Activated effector memory CD4-positive, alpha-beta T cell treated with Interleukin-2 at 50 U/mL for 16 hours (primary cell): ENCODE results near the gene ZNF497.
"Not testable (repeated sequence)": the region's sequence is repeated elsewhere in the genome, so short reads cannot be mapped to it uniquely, and the experiment has no call there.

Experiments
- DNase-seq: peaks from one replicate; pipeline ENCODE4 v3.0.0-alpha.2; 2020

ZNF497 gene

DNA sequence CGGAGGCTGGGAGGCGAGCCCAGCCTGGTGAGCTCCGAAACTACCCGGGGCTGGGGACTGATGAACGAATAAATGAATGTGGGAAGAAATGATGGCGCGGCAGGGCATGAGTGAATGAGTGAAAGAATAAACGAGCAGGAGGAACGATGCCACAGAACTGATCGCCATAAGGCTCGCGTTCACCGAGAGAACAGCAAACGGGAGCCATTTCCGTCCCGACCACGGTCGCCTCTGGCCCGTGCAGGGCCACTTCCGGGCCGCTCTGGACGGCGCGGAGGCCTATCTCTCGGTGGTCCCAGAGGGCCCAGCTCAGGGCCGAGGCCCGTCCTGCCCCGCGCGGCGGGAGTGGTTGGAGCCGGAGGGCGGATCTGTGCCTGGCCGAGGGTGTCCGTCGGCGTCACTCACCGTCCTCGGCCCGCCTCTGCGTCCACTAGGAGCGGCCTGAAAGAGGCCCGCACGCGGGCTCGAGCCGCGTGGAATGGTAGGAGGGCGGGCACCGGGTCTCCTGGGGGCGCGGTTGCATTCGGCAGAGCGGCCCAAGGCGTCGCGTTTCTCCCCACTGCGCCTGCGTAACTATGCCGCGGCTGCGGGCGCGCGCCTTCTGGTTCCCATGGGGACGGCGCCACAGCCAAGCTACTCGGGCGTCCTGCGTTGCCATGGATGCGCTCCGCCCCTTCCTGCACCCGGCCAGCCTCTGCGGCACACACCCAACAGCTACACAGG is at the start of gene ZNF497:
Gene ZNF497, minus strand, starts transcription at position 480 of the 723 bp plus-strand sequence. CDS start 5,116 bp downstream, outside the sequence.
- DNase-seq: peak; percentile 95

DNA sequence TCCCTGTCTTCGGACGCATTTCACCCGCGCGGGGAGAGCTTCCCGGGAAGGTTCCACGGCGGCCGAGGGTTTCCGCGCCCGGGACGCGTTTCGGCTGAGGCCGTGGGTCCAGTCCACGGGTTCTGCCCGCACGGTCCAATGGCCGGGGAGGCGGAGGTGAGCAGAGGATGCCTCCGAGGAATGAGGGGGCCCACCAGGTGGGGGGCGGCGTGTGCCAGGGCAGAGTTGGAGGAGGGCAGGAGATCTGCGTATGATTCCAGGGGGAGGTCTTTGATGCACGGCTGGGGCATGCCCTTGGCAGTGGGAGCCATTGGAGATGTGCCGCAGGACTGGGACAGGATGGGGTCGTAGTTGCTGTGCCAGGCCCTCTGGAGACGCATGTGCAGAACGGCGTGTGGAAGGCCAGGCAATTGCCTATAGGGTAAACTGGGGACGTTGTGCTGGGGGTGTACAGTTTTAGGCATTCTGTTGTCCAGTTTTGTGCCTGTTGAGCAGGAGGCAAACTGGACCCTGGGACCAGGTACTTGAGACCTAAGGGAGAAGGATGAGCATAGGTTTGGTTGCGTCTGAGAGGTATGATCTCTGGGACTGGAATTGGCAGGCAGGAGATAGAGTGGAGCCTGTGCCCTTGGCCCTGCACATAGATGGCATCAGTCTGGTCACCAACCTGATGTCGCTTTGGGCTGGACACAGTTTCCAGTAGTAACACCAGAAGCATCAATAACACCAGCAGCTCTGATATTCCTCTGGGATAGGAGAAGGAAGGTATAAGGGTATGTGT is 46.6 kb upstream of the ZNF497 start:
- no peak for DNase-seq

DNA sequence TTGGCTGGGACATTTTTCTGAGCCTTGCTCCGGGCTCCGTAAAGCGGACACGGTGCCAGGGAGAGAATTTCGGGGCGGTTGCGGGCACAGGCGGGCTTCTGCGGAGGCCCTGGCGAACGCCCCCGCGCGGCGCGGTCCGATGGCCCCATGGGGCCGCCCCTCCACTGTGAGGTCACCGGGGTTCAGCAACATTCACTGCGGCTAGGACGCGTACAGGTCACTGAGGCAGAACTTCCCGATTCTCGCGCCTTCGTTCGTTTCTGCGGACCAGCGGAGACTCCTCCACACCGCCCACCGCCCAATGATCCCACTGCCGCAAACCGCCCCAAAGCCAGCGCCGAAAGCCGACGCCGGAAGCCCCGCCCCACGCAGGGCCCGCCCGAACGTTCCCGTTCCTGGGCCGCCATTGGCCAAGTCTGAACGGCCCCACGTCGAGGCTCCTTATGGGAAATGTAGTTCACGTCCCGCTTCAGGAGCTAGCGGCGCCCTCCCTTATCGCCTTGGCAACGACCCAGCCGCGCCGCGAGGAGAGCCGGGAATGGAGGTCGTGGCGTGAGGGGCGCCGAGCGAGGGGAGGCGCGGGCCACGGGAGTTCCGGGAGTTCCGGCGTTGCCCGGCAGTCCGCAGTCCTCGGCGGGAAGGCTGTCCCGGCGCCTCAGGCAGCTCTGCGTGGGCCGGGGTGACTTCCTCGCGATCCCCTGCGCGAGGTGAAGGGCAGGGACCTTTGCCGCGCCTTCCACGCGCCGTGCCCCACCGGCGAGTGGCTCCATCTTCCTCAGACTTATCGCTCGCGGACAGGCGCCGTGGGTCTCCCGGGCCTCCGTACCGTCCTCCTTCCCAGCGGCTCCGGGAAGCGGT is 45.8 kb upstream of the ZNF497 start, which contains the start of gene ZNF584:
Gene ZNF584, plus strand, starts transcription at position 498 of the 858 bp plus-strand sequence. CDS start 499 bp downstream, outside the sequence.
- peak; percentile 90 for DNase-seq

DNA sequence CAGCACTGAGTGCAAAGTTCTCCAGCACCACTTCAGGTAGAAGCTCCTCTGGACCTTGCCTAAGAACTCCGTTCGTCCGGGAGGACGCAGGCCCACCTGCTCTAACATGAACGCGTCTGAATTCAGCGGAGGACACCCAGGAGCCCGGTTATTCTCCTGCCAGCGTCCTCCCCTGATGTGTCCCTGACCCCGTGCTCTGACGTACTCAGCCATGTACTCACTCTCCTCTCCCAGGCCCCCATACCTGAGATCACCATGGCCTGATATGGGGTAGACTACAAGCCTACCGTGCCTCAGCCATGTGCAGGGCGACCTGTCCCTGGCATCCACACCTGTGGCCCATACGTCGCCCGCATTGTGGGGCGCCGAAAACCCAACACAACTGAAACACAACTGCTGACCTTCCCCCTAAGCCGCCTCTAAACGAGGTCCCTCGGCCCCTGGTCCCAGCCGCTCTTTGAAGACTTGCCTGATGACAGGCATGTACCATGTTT is 45.2 kb upstream of the ZNF497 start:
- no peak for DNase-seq

DNA sequence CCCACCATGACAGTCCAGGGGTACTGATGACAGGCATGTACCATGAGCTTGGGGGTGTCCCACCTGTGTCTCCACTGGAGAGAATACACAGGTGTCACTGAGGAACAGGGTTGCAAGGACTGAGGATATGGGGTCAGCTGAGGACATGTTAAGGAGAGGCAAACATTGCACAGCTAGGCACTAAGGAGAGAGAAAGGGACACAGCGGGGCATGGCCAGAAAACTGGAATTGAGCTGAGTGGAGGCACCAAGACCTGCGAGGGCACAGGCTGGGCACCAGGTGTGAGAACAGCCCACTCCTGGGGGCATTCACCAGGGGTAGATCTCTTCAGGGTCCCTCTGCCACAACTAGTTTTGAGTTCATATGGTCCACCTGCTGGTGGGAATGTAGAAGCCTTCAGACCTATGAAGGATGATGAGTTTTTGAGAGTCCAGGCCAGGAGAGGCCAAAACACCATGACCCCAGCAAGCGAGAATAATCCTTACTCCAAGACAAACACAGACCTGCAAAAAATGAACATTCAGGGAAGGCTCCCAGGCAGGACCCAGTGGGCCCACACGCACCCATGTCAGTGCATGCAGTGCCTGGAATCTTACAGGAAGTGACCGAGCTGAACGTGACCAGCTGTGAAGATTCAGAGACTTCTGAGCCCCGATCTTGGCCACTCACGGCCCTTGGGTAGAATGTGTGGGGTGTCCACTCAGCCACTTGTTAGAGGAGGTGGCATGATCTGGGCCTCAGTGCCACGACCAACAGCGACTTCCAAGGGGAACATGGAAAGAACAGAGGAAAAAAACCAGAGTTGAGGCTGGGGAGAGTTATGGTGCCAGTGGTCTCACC is 44.5 kb upstream of the ZNF497 start:
- no peak for DNase-seq

DNA sequence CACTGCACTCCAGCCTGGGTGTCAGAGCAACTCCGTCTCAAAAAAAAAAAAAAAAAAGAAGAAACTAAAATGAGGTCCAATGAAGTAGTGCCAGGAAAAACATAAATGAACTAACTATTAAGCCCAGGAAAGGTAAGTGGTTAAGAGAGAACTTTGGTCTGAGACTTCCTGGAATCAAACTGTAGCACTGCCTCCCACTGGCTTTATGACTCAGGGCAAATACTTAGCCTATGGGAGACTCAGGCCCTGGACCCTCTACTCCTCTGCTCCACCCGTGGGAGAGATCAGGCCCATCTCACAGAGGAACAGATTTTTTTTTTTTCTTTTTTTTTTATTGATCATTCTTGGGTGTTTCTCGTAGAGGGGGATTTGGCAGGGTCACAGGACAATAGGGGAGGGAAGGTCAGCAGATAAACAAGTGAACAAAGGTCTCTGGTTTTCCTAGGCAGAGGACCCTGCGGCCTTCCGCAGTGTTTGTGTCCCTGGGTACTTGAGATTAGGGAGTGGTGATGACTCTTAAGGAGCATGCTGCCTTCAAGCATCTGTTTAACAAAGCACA is 41.4 kb upstream of the ZNF497 start:
- DNase-seq: not testable (repeated sequence)

DNA sequence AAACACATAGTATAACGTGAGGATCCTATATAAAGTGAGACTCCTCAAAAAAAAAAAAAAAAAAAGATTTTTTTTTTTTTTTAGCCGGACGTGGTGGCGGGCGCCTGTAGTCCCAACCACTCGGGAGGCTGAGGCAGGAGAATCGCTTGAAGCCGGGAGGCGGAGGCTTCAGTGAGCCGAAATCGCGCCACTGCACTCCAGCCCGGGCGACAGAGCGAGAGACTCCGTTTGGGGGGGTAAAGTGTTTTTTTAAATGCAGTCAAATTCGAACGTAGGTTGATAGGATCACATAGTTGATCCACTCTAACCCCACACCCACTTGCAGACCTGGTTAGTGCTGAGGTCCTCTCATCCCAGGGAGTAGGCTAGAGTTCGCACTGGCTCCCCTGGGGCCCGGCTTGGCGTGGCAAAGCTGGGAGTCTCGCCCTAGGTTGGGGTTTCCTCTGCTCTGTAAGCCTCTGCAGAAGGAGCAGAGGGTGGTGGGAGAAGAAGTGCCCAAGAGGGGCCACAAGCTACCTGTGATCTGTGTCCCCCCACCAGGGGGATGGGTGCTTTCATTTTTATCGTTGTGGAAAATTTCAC is 39.4 kb upstream of the ZNF497 start:
- no peak for DNase-seq

DNA sequence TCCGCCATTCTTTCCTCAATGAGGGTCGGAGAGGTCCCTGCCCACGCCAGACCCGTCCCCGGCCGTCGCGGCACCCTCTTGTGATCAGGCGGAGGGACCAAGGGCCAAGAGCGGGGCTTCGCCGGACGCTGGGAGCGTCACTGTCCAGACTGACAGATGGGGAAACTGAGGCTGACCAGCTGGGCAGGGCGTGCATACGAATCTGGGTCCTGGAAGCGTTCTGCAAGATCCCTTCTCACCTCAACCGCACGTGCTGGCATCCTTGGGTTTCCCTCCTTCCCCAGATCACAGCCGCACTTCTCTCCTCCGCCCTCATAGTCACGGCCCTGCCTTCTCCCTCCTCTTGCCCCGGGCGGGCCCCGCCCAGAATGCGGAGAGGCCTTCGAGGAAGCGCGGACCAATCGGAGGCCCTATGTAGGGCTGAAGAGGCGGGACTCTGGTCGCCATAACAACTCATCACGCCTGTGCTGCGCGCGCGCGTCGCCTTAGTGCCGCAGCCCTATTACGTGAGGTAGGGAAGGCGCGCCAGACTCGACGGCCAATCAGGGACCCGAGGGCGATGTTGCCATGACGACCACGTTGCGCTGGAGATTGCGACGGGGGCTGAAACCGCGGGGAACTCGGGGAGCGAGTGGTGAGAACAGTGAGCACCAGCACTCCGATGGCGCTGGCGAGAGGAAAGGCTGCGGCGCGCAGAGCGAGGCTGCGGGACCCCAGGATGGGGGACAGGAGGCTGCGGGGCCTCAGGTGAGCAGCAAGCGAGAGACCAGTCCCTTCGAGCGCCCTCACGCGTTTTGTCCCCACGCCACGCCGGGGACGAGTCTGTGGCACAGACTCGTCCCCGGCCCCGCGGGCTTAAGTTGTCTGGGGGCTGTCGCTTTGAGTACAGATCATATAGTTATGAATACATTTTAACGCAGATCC is 38.6 kb upstream of the ZNF497 start:
- peak; percentile 97 for DNase-seq

DNA sequence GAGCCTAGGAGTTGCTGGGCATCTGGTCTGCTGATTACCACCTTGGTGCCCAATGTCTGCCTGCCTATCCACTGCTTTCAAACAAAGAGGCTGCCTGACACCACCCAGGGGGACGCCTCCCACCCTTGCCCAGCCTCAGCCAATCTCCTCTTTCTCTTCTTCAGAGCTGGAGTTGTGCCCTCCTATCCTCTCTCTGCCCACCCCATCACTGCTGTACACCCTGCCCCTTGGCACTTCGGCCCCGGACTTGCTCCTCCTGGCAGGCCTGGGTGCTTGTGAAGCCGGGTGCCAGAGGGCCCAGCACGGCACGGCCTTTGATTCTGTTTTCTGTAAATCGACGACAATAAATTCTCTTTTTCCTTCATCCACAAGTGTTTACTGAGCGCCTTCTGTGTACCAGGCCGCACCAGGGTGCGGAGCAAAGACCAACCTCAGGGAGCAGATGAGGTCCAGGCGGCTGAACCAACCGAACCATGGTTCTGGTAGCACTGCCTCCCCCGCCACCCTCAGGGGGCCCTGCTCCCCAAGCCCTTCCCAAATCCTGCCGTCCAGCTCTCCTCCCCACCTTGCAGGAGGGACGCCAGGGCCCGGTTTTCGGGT is 37.9 kb upstream of the ZNF497 start:
- DNase-seq: no peak

DNA sequence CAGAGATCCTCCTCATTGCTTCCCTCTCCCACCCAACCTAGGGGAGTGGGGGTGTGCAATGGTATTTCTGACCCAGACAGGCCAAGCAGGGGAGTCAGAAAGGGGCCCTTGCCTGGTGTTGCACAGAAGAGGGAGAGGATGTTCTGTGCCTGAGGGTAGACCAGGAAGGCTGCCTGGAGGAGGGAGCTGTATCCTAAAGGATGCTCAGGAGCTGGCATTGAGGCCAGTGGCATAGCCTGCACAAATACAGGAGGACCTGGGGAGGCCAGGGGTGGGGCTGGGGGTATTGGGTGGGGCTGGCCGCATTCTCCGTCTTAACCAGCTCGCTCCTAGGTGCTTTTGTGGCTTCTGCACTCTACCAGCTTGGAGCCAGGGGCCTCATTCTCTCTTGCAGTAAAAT is 37.4 kb upstream of the ZNF497 start:
- no peak for DNase-seq

DNA sequence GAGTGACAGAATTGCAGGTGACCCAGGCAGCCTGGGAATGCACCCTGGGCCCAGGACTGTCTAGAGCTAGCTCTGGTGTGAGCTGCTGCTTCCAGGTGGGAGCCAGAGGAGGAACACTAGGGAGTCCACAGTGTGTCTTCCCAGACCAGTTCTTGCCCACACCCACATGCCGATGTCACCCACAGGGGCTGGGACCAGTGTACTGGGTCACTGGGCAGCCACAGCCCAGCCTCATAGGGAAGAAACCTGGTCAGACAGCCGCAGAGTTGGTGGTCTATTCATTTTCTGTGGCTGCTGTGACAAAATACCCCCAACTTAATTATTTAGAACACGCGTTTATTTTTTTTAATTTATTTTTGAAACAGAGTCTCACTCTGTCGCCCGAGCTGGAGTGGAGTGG is 36.0 kb upstream of the ZNF497 start:
- DNase-seq: no peak

DNA sequence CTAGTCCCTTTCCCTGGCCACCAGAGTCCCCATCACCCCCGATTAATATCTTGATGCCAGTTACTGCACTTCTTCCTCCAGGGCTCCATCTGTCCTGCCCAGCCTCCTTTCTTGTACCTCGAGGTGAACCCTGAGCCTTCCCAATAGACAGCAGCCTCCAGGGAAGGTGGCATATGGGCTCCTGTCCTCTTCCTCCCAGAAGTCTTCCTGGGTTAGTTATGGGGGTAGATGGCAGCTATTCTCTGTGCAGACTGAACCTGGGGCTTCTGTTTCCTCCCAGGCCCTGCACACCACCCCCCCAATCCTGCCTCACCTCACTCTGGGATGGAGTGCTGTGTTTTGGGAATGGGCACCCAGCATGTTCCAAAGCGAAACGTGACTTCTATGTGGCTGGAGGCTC is 35.5 kb upstream of the ZNF497 start:
- DNase-seq: no peak

DNA sequence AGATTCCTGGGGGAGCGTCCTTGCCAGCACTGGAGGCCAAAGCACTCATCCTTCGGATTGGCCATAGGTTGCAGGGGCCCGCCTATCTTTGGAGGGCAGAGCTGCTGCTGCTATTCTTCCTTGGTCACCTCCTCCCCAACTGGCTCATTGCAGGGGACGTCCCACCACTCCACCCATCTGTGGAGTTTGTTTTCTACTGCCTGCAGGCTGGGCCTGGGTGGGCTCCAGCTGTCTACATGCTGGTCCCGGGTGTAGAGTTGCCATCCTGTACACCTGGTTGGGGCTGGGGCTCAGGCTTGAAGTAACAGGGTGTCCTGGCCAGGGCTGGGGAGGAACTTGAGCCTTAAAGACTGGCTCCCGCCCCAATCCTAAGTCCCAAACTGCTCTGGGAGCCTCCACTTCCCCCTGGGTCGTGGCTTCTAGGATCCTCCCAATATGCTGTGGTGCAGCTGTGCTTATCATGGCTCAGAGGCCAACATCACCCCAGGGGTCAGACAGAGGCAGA is 35.0 kb upstream of the ZNF497 start:
- no peak for DNase-seq

DNA sequence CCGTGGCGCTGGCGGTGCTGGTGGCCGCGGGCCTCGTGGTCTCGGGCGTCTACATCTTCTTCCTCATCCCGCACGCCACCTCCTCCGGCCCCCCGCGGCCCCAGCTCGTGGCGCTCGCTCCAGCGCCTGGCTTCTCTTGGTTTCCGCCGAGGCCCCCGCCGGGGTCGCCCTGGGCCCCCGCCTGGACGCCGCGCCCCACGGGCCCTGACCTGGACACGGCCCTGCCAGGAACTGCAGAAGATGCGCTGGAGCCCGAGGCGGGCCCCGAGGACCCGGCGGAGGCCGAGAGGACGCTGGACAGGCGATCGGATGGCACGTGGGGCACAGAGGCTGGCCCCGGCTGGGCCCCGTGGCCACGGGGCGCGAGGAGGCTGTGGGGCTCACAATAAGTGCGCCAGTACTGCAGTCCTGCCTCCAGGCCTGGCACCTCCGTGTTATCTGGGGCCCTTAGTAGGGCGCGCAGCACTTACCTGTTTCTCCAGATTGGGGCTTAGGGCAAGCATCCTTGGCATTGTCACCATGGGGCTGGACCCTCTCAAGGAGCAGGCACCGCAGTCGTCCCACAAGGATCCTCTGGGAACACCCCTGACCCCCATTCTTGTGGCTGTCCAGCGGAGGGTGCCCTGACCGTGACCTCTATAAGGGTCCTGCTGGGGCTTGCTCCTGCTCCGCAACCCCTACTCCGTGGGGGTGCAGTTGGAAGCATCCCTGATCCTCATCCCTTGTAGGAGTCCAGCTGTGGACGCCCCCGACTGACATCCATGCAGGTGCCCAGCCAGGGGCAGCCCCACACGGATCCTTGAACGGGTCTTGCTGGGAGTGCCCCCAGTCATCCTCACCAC is 34.4 kb upstream of the ZNF497 start:
- no peak for DNase-seq

DNA sequence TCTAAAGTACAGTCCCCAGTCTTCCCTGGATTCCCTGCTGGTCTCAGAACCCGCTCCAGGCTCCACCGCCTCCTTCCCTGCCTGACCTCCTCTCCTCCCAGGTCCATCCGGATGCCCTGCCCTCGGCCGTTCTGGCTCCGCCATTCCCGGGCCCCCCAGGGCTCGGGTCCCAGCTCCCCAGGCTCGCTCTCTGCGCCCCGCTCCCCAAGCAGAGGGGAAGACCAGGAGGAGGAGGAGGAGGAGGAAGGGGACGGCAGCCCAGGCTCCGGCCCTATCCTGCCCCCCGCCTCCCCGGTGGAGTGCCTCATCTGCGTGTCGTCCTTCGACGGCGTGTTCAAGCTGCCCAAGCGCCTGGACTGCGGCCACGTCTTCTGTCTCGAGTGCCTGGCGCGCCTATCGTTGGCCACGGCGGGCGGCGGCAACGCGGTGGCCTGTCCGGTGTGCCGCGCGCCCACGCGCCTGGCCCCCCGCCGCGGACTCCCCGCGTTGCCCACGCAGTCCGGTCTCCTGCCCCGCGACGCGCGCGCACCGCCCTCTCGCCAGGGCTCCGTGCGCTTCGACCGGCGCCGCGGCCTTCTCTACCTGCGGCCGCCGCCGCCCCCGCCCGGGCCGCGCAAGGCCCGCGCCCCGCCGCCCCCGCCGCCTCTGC is 33.6 kb upstream of the ZNF497 start:
- no peak for DNase-seq

DNA sequence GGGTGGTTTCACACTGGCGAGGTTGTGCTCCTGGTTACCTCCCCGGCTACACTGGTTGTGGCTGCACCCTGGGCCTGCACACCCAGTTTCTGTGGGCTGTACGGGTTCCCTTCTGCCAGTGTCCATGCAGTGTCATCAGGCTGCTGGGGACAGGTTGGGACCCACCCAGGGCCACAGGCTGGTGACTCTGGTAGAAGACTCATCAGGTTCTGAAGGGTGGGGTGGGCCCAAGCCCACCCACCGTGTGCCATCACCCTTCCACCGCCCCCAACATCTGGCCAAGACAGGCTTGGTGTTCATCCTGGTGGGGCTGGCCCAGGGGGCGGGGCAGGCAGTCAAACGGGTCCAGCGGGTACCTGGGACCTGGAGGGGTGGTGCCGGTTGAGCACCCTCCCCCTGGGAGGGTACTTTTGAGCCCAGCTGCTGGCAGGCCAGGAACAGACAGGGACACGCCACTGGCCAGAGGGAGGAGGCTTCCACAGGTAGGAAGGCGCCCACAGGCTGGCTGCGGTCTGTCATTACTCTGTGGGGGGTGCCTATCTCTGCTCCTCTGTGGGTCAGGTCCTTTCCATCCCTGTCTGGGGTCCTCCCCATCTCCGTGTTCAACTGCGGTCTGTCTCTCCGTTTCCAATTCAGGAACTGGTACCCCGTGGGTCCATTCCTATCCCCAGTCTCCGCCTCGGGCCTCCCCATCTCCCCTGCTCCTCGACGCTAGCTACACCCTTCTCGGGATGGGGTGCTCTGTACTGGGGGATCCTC is 32.8 kb upstream of the ZNF497 start, which contains the start of gene RNF225:
Gene RNF225, plus strand, starts transcription at position 437 of the 759 bp plus-strand sequence. CDS start 434 bp downstream, outside the sequence.
- no peak for DNase-seq

DNA sequence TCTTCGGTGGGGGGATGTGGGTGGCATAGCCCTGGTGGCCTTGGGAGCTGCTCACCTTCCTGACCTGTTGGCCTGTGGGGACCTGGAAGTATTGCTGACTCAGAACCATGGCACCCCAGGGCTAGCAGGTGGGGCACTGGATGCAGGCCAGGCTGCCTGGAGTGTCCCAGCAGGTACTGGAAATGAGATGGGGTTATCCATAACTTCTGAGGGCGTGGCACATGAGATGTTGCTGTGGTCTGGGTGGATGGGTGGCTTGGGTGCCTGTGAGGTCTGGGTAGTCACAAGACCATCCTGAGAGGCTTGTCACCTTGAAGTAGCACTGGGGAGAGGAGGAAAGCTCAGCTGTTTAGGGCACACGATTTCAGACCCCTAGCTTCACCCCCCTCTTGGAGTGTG is 32.3 kb upstream of the ZNF497 start:
- no peak for DNase-seq
